HG02973 (cell line): ENCODE results near the gene HYAL2.
A peak's percentile ranks its signal among the peaks of the same experiment; 100 is the strongest.

Experiments
- ATAC-seq: cut with Tn5 transposase; IDR thresholded peaks from one replicate; pipeline ENCODE4 v1.9.1; 2021; ENCODE audit warnings: moderate library complexity; ENCODE audit not compliant: unreplicated experiment

The HYAL2 gene

GRCh38 chr3:50322386-50323091, at the start of gene HYAL2:
TSS of gene HYAL2 (minus strand) at chr3:50322745. CDS start at chr3:50320489, 2,256 bp downstream.
- no peak for ATAC-seq

DNA sequence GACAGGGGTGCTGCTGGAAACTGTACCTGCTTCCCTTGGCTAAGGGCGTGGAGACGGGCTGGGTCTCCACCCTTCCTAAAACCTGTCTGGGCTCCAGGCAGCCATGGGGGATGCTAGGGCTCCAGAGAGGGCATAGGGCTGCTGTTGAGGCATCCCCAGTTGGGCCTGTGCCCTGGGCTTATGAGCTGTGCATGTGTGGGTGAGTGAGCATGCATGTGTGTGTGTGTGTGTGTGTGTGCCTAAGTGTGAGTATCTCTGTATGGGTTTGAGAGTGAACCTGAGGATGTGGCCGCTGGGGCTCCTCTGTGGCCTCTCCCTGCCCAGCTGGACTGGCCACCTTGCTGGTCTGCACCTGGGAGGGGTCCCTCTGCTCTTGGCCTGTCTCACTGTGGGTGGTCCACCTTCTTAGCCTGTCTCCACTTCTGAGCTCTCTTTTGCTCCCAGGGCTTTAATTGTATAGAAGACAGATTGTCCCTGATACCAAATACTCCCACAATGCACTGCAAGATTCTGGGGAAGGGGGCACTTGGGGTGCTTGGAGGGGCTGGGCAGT, 48.7 kb upstream of the HYAL2 start:
- no peak for ATAC-seq

GRCh38 chr3:50370594-50370993, 48.0 kb upstream of the HYAL2 start:
- ATAC-seq = no peak

- ATAC-seq = no peak
Observed at GRCh38 chr3:50369012-50369670, 46.6 kb upstream of the HYAL2 start.

- ATAC-seq = no peak
Observed at GRCh38 chr3:50365842-50366220, 43.3 kb upstream of the HYAL2 start.

DNA sequence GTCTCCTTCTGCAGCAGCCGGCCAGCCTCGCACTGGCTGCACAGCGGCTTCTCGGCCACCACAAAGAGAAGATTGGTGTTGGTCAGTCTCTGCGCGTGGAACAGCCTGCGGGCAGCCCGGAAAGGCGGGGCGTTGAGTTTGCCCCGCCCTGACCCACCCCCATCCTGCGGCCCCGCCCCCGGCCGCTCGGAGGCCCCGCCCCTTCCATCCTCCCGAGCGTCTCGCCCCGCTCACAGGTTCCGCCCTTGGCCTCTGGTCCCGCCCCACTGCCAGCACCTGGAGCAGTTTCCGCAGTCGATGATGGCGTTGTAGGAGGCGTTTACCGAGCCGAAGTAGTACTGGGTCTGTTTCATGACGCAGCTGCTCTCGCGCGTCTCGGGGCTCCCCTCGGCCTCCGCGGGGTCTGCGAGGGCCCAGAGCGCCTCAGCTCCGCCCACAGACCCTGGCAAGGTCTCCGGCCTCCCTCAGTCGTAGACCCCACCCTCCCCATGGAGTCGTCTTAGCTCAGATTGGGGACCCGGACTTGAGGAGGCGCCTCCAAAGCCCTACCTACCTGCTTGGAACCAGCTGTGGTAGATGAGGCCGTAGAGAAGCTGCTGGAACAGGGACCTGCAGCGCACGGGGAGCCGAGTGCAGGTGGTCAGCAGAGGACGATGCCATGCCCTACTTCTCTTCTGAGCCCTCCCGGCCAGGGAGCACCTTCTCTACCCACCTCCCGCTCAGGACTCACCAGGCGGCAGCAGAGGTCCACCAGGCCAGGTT, 42.7 kb upstream of the HYAL2 start:
- peak; percentile 75 for ATAC-seq

- no peak for ATAC-seq
Observed at GRCh38 chr3:50364573-50365079, 42.1 kb upstream of the HYAL2 start.

DNA sequence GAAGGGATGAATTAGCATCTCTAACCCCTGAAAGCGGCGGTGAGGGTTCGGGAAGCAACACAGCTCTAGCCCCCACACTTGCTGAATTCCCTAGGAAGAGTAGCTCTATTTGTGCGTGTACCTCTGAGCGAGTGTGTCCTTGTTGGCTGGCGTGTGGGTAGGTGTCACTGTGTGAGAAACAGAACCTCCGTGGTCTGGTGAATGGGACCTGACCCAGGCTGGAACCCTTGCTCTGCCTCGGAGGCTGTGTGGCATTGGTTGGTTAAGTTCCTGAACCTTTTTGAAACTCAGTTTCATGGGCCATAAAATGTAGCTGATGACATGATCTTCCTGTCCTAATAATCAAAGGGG, 37.2 kb upstream of the HYAL2 start:
- peak; percentile 4 for ATAC-seq

GRCh38 chr3:50358911-50359759, 36.6 kb upstream of the HYAL2 start, which contains the start of gene TMEM115:
TSS of gene TMEM115 (minus strand) at chr3:50359521. CDS start at chr3:50359063, 458 bp downstream.
- peak; percentile 98 for ATAC-seq

- no peak for ATAC-seq
Observed at GRCh38 chr3:50358355-50358910, 35.9 kb upstream of the HYAL2 start.

GRCh38 chr3:50357481-50357880, 34.9 kb upstream of the HYAL2 start:
- no peak for ATAC-seq

GRCh38 chr3:50356553-50356952, 34.0 kb upstream of the HYAL2 start:
- ATAC-seq = no peak

DNA sequence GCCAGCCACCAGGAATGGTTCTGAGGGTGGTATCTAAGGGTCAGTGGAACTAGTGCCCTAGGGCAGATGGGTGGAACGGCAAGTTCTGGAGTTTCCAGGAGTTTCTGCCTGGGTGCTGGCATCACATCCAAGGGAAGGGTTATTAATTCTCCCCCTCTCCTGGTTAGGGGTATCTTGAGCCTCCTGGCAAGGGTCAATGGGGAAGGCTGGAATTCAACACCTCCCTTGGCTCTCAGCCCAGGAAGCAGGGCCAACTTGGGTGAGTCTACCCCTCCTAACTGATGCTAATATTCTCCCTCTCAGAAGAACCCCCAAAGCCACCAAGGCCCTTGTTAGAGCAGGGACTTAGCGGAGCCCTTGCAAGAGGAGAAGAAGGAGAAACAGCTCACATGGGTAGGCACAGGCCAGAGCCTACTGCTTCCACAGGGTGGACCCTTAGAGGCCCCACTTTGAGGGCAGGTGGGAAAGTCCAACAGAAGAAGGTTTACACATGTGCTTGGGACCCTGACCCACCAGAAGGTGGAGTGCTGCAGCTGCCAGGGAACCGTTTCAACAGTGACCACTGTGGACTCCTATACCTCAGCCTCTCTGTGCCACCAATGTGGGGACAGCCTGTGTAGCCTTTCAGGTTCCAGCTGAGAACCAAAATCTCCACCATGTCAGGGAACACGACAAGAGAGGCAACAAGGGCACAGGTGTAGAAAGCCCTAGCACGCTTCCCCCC, 33.4 kb upstream of the HYAL2 start:
- no peak for ATAC-seq

DNA sequence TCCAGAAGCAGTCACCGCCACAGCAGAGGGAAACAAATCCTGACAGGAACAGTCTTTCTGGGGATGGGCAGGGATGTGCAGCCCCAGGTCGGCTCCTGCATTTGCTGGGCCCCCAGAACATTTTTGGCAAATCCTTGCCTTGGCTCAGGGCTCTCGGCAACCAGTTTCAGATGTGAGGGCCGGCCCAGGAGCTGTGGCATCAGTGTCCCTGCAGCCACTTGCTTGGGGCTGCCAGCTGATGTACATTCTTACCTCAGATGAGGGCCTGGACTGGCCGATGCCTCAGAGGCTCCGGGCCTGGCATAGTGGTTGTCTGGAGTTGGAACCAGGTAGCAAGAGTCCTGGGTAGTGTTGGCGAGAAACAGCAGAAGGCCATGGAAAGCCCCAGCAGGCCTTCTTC, 32.3 kb upstream of the HYAL2 start:
- no peak for ATAC-seq

GRCh38 chr3:50354186-50354764, 31.7 kb upstream of the HYAL2 start:
- no peak for ATAC-seq

DNA sequence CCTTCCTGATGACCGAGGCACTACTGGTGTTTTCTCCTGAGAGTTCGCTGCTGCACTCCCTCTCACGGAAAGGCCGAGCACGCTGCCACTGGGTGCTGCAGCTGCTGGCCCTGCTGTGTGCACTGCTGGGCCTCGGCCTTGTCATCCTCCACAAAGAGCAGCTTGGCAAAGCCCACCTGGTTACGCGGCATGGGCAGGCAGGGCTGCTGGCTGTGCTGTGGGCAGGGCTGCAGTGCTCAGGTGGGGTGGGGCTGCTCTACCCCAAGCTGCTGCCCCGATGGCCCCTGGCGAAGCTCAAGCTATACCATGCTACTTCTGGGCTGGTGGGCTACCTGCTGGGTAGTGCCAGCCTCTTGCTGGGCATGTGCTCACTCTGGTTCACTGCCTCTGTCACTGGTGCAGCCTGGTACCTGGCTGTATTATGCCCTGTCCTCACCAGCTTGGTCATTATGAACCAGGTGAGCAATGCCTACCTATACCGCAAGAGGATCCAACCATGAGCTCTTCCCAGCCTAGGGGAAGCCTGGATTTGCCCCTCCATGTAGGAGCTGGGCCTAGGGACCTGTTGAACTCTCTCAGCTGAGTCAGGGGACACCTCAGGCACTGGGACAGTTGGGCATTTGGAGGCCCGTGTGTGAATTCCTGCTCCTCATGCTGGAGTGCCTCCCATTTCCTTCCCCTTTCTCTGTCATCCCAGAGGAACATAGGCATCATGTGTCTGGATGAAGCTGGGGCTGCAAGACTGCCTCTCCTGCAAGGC, 30.9 kb upstream of the HYAL2 start:
- ATAC-seq = no peak

DNA sequence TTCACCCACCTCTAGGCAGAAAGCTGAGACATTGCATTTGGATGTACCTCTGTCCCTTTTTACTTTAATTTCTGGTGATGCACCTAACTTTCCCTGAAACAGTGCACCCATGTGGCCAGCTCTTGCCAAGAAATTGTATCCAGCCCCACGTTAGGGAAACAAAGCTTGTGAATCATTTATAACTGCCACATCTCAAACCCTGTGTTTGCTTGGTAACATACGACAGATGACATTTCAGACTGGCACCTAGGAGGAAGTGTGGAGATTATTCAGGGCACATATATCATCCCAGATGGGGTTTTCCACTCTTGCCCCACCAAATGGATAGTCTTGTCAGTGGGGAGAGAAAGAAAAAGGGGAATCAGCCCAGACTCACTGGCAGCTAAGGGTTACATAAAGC, 30.2 kb upstream of the HYAL2 start:
- no peak for ATAC-seq

GRCh38 chr3:50351323-50351697, 28.8 kb upstream of the HYAL2 start:
- no peak for ATAC-seq
